ENCODE results near the gene BHLHE41. TPM values are rescaled to one million over a fixed set of nuclear protein-coding genes. Genes with fewer than 3 reads are reported as not detected.

Gene BHLHE41
- polyA plus RNA-seq, 1 of the 3 experiments (the other 2 are of a cell fraction) = 16.1 TPM

DNA sequence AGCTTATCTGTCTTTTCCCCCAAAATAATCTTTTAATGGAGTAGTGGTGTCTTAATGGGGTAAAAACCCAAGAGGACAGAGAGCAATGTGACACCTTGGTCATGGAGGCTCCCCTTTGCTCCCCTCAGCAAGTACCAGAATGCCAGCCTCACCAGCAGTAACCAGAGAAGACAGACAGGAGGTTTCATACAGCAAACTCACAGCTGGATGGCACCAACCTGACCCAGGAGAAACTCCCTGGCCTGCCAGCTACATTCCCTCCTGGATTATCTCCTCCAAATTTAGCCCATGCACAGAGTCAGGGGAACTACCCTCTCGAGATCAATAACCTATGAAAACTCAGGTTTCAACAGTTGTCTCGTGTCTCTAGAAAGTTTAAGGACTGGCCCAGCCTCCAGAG, 15.9 kb downstream of the BHLHE41 start:
- Histone ChIP-seq H3K9me3 (no peaks in the 10 kb centered on the region), H3K27me3 (ENCODE audit: insufficient read depth) (no peaks in the 10 kb centered on the region), H3F3A (replicated peaks; ENCODE audit: insufficient read depth) (no peaks in the 10 kb centered on the region), H3K9me2 (no peaks in the 10 kb centered on the region), H3K36me3 (replicated peaks in 1 of 2; ENCODE audit: control insufficient read depth in 1 of 2, insufficient read depth in 2 of 2, low read length in 1 of 2) (no peaks in the 10 kb centered on the region), H3K4me1 (ENCODE audit: control insufficient read depth in 1 of 2, insufficient read depth in 2 of 2, low read depth in 1 of 2, low read length in 1 of 2) (peaks cover 0 to 9% of the 10 kb centered on the region in 2 experiments; a peak in 2 of 4 replicates), H3K79me2 (ENCODE audit: insufficient read depth) (no peaks in the 10 kb centered on the region), H3K4me2 (no peak overlapping the region), H3K9ac (no peak overlapping the region), H3K27ac (ENCODE audit: low read depth in 2 of 2, low read length in 1 of 2) (no peak overlapping the region), H3K4me3 (ENCODE audit: low read depth in 2 of 2, low read length in 1 of 2) (no peak overlapping the region), H2AFZ (ENCODE audit: low read depth) (no peak overlapping the region), H4K20me1 (ENCODE audit: insufficient read depth) (no peaks in the 10 kb centered on the region)
- no peak for DNase-seq
- TF ChIP-seq MEF2A (IDR thresholded peaks at IDR 0.05; ENCODE audit: borderline replicate concordance, low read depth) (no peak), TAF1 (IDR thresholded peaks at IDR 0.05; ENCODE audit: borderline replicate concordance, low read depth, low read length) (no peak), FOSL2 (IDR thresholded peaks at IDR 0.05; ENCODE audit: borderline replicate concordance, low read depth) (no peak), PBX3 (IDR thresholded peaks at IDR 0.05) (no peak), RAD21 (IDR thresholded peaks at IDR 0.05; ENCODE audit: low read length) (no peak)
- TF ChIP-seq, protein P1, sequence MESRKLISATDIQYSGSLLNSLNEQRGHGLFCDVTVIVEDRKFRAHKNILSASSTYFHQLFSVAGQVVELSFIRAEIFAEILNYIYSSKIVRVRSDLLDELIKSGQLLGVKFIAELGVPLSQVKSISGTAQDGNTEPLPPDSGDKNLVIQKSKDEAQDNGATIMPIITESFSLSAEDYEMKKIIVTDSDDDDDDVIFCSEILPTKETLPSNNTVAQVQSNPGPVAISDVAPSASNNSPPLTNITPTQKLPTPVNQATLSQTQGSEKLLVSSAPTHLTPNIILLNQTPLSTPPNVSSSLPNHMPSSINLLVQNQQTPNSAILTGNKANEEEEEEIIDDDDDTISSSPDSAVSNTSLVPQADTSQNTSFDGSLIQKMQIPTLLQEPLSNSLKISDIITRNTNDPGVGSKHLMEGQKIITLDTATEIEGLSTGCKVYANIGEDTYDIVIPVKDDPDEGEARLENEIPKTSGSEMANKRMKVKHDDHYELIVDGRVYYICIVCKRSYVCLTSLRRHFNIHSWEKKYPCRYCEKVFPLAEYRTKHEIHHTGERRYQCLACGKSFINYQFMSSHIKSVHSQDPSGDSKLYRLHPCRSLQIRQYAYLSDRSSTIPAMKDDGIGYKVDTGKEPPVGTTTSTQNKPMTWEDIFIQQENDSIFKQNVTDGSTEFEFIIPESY (IDR thresholded peaks at IDR 0.05; ENCODE audit: borderline replicate concordance, low read depth) = no peak
- 78% methylated on average over 2 of the region's 2 CpGs for WGBS (ENCODE audit: low lambda C conversion rate)
- CTCF ChIA-PET = interaction anchor here (0.9 to 1.9 kb wide), 6 partner anchors 12 to 543 kb away, joined by 3 to 9 read pairs (median 4); no protein-coding TSS in a partner anchor
- POLR2A ChIA-PET = no interaction called here

GRCh38 chr12:26106347-26106746, 18.5 kb downstream of the BHLHE41 start:
- no peaks in the 10 kb centered on the region for H3K36me3 ChIP-seq (replicated peaks in 1 of 2; ENCODE audit: control insufficient read depth in 1 of 2, insufficient read depth in 2 of 2, low read length in 1 of 2)
- no peak overlapping the region for H2AFZ ChIP-seq (ENCODE audit: low read depth)
- no peaks in the 10 kb centered on the region for H4K20me1 ChIP-seq (ENCODE audit: insufficient read depth)
- no peak overlapping the region for H3K27ac ChIP-seq (ENCODE audit: low read depth in 2 of 2, low read length in 1 of 2)
- DNase-seq = no peak
- ChIA-PET CTCF (no interaction called here), POLR2A (no interaction called here)
- no peaks in the 10 kb centered on the region for H3K4me1 ChIP-seq (ENCODE audit: control insufficient read depth in 1 of 2, insufficient read depth in 2 of 2, low read depth in 1 of 2, low read length in 1 of 2)
- no peaks in the 10 kb centered on the region for H3K9me3 ChIP-seq
- no peak overlapping the region for H3K4me3 ChIP-seq (ENCODE audit: low read depth in 2 of 2, low read length in 1 of 2)
- no peak overlapping the region for H3K4me2 ChIP-seq
- no peaks in the 10 kb centered on the region for H3F3A ChIP-seq (replicated peaks; ENCODE audit: insufficient read depth)
- H3K79me2 ChIP-seq (ENCODE audit: insufficient read depth) = no peaks in the 10 kb centered on the region
- H3K27me3 ChIP-seq (ENCODE audit: insufficient read depth) = no peaks in the 10 kb centered on the region
- WGBS (ENCODE audit: low lambda C conversion rate) = 72% methylated on average over 4 of the region's 4 CpGs
- no peak overlapping the region for H3K9ac ChIP-seq
- H3K9me2 ChIP-seq = no peaks in the 10 kb centered on the region
- no peak for TF ChIP-seq CHD2 (IDR thresholded peaks at IDR 0.05; ENCODE audit: low read length, partially characterized antibody)
- TF ChIP-seq, protein P2, sequence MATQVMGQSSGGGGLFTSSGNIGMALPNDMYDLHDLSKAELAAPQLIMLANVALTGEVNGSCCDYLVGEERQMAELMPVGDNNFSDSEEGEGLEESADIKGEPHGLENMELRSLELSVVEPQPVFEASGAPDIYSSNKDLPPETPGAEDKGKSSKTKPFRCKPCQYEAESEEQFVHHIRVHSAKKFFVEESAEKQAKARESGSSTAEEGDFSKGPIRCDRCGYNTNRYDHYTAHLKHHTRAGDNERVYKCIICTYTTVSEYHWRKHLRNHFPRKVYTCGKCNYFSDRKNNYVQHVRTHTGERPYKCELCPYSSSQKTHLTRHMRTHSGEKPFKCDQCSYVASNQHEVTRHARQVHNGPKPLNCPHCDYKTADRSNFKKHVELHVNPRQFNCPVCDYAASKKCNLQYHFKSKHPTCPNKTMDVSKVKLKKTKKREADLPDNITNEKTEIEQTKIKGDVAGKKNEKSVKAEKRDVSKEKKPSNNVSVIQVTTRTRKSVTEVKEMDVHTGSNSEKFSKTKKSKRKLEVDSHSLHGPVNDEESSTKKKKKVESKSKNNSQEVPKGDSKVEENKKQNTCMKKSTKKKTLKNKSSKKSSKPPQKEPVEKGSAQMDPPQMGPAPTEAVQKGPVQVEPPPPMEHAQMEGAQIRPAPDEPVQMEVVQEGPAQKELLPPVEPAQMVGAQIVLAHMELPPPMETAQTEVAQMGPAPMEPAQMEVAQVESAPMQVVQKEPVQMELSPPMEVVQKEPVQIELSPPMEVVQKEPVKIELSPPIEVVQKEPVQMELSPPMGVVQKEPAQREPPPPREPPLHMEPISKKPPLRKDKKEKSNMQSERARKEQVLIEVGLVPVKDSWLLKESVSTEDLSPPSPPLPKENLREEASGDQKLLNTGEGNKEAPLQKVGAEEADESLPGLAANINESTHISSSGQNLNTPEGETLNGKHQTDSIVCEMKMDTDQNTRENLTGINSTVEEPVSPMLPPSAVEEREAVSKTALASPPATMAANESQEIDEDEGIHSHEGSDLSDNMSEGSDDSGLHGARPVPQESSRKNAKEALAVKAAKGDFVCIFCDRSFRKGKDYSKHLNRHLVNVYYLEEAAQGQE (IDR thresholded peaks at IDR 0.05; ENCODE audit: low read depth, low read length) = no peak
- TF ChIP-seq NRF1 (IDR thresholded peaks at IDR 0.05; ENCODE audit: low read depth, low read length) = no peak
- no peak for TF ChIP-seq MAX (IDR thresholded peaks at IDR 0.05; ENCODE audit: low read depth)
- no peak for TF ChIP-seq JUND (IDR thresholded peaks at IDR 0.05)
- TF ChIP-seq, protein P3, sequence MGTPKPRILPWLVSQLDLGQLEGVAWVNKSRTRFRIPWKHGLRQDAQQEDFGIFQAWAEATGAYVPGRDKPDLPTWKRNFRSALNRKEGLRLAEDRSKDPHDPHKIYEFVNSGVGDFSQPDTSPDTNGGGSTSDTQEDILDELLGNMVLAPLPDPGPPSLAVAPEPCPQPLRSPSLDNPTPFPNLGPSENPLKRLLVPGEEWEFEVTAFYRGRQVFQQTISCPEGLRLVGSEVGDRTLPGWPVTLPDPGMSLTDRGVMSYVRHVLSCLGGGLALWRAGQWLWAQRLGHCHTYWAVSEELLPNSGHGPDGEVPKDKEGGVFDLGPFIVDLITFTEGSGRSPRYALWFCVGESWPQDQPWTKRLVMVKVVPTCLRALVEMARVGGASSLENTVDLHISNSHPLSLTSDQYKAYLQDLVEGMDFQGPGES (IDR thresholded peaks at IDR 0.05; ENCODE audit: low read depth, low read length) = no peak
- TF ChIP-seq GABPA (IDR thresholded peaks at IDR 0.05; ENCODE audit: low read depth) = no peak
- TF ChIP-seq POLR2AphosphoS5 (IDR thresholded peaks at IDR 0.05; ENCODE audit: low read depth, low read length) = no peak
- TF ChIP-seq, protein P1 (IDR thresholded peaks at IDR 0.05; ENCODE audit: borderline replicate concordance, low read depth) = no peak
- TF ChIP-seq GATA2 (CRISPR knock-in tag; IDR thresholded peaks at IDR 0.05) = no peak
- TF ChIP-seq FOXJ3 (CRISPR knock-in tag; IDR thresholded peaks at IDR 0.05) = no peak
- TF ChIP-seq MEF2A (IDR thresholded peaks at IDR 0.05; ENCODE audit: borderline replicate concordance, low read depth) = no peak
- TF ChIP-seq RAD21 (IDR thresholded peaks at IDR 0.05; ENCODE audit: low read length) = no peak
- TF ChIP-seq RXRA (IDR thresholded peaks at IDR 0.05; ENCODE audit: borderline replicate concordance, low read depth) = no peak
